AG08396 (cell line): ENCODE data around the gene LPIN3.

Experiments used
- DNase-seq: peaks from one replicate; pipeline ENCODE4 v3.0.0; 2012; ENCODE audit warnings: low spot score, mixed read lengths

LPIN3 gene

DNA sequence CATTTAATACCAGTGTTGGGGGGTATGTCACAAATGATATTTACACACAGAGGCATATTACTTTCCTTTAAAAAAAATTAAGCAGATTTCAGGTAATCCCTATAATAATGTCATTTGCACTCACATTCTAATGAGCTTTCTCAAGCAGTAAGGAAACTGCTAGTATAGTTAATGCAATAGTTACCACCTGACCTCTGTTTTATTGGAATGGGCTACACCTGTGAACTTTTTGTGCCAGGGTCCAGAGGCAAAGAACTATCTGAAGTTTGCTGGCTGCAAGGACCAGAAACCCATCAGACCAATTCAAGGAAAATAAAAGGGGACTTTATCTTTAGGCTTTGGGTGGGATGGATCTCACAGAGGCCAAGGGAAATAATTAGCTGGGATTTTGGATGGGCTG is 20.2 kb upstream of the LPIN3 start:
- no peak for DNase-seq

DNA sequence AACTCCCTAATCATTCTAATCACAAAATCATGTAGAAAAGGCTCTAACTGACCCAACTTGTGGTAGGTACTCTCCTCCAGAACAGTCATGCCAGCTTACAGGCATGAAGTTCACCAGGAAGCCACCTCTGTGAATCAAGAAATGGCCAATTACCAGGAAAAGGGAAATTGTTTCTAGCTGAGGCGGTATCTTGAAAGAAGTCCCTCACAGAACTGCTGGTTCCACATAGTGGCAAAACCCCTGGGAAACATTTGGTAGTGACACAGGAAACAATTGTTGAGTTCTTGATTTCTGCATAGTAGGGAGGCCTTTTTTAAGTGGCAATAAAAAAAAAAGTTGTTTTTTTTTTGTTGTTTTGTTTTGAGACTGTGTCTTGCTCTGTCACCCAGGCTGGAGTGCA is 19.6 kb upstream of the LPIN3 start:
- no peak for DNase-seq

DNA sequence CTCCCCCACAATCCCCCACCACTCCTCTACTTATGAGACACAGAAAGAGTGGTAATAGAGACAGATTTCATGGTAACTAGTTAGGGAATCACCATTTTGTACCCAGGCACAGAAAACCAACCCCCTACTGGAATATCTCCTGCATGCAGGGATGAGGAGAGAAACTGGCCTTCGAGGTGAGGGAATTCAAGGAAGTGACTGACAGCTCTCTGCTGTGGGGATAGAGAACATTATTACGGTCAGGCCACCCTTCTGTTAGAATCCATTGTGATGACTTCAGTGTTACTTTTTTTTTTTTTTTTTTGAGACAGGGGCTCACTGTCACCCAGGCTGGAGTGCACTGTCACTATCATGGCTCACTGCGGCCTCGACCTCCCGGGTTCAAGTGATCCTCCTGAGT is 13.4 kb upstream of the LPIN3 start:
- DNase-seq: no peak

DNA sequence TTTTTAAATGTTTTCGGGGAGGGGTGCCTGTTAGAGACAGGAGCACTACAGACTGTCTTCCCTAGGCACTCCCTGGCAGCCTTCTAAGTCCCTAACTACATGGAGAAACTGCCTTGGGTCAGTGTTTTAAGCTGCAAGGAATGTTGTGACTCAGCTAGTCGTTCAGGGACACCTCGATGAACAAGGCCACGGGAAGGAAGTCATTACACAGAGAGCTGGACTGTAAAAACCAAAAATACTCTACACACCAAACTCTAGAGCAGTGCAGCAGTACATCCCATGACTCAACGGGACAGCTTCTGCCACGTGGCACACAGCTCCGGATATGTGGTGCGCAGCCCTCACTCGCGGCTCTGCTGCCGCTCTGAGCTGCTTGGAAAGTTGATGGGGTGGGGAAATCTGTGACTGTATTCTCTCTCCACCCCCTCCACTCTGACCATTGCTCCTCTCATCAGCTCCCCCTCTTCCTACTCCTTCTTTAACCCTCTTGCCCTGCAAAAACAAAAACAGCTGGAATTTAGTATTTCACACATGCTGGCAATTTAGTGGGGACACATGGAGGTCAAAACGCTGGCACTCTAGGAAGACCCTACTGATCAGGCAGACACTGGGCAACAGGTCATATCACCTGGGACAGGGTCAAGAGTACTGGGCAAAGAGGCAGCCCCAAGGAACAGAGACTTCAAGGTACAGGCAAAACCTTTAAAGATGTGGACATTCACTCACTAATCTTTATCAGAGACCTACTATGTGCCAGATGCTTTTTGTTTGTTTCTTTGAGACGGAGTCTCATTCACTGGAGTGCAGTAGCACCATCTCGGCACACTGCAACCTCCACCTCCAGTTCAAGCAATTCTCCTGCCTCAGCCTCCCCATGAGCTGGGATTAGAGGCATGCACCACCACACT is 10.9 kb upstream of the LPIN3 start:
- DNase-seq: peak; percentile 89

DNA sequence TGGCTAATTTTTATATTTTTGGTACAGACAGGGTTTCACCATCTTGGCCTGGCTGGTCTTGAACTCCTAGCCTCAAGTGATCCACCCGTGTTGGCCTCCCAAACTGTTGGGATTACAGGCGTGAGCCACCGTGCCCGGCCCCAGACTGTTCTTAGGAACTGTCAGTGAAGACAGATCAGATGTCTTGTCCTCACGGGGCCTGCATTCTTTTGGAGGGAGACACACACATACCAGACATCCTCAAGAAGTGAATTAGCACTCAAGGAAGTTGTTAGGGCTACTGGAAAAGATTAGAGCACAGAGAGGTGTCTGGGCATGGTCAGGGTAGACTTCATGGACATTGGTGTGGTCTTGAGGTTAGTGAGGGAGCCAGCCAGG is 10.3 kb upstream of the LPIN3 start:
- no peak for DNase-seq

DNA sequence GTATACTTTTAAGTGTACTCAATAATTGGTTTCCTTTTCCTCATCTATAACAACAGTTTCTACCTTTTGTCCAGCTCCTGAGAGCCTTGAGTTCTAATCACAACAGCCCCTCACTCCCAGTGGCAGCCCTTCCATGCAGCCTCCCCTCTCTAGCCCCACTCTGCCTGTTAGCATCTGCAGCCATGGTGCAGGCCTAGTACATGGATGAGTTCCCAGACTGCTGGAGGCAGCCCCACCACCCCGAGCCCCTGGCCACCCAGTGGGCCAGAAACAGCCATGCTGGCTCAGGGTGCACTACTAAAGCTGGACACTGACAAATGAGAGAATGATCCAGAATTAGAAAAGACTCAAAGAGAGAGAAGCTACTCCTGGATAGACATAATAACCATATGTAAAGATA is 9.7 kb upstream of the LPIN3 start:
- DNase-seq: no peak

DNA sequence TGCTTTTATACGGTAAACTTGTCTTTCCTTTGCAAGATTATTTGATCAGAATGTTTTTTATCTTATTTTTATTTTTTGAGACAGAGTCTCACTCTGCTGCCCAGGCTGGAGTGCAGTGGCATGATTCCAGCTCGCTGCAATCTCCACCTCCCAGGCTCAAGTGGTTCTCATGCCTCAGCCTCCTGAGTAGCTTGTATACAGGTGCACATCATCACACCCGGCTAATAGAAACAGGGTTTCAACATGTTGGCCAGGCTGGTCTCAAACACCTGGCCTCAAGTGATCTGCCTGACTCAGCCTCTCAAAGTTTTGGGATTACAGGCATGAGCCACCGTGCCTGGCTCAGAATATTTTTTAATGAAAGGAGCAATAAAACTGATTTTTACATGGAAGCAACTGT is 8.9 kb upstream of the LPIN3 start:
- no peak for DNase-seq

DNA sequence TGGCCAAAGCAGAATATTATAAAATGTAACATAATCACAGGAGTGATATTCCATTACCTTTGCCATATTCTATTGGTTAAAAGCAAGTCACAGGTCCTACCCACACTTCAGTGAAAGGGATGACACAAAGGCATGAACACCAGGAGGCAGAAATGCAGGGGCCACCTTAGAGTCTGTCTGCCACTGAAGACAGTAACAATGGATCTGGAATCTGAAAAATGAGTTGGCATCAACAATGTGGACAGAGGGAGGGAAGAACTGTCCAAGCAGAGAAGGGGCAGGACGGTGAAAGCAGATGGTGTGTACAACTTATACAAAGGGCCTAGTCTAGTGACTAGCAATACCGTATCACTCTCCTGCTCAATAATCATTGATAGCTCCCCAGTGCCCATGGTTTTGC is 6.6 kb upstream of the LPIN3 start:
- no peak for DNase-seq

DNA sequence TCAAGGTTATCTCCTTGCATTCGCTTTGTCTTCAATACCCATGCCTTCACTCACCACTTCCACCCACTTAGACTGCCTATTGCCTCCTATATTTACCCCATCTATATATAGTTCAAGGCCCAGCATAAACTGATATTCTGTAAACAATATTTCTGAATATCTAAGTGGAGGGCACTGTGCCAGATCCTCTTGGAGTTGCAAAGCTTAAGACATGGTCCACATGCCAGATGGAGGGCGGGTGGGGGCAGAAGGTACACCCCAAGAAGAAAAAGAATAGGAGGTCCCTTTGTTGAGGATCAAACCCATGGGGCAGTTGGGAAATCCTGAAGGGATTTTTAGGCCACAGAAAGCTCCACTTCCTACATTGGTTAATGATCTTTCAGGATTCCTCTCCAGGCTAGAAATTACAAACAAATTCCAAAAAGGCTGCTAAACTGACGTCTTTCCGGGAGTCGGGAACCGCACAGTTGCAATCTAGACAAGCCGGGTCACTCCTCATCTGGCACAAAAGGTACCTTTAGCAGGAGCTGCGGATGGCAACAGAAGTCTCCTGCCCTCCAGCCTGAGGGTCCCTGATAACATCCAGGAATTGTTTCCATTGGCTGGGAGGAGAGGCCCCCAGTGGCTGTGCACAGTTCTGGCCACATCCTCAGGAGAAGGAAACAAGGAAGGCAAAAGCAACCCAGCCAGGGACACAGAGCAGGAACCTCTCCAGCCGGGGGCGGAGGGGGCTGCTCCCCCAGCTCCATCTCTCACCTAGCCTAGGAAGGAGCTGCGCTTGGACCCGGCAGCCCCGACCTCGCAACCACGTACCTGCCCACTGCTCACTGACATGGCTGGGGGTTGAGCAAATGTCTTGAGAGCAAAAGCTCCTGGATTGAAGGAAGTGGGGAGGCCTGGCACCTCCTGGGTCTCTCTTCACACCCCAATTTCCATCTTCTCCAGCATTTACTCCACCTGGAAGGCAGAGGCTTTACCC is 5.9 kb upstream of the LPIN3 start:
- peak; percentile 53 for DNase-seq

DNA sequence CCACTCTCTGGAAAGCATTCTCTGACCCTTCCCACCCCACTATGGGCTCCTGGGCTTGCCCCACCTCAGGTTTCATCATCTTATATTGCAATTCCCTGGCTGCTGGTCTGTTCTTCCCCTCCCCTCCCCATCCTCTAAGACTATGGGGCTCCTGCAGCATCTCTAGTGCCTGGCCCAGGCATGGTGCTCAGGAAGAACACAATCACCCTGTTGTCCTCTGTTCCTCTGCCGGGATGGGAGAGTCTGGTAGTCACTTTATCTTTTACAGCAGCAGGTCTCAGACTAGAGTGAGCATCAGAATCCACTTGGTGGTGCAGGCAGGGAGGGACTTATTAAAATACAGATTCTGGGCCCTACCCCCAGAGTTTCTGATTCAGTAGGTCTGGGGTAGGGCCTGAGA is 5.0 kb upstream of the LPIN3 start:
- no peak for DNase-seq

DNA sequence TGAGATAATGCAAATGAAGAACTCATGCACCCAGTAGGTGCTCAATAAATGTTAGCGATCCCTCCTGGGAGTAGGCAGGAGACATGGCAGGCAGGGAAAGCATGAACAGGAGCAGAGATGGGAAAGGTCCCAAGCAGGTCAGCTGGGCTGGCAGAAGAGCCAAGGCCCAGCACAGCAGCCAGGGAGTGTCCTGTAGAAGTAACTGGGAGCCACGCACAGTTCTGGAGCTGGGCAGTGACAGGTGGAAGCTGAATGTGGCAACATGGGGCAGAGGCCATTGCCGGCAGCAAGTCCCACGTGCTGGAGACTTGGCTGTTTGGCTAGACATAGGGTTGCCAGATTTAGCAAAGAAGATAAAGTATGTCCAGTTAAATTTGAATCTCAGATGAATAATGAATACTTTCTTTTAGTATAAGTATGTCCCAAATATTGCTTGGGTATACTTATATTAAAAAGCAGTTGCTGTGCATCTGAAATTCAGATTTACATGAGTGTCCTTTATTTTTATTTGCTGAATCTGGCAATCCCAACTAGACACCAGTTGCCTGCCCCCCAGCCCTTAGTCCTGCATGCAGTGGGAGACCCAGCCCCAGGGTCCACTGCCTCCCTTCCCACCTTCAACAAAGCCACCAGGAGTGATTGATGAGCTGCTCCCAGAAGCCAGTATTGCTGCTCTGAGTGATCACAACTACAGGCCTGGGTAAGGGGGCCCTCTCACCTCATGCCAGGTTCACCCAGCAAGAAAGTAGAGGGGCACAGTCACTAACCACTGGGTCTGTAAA is 3.7 kb upstream of the LPIN3 start:
- no peak for DNase-seq

DNA sequence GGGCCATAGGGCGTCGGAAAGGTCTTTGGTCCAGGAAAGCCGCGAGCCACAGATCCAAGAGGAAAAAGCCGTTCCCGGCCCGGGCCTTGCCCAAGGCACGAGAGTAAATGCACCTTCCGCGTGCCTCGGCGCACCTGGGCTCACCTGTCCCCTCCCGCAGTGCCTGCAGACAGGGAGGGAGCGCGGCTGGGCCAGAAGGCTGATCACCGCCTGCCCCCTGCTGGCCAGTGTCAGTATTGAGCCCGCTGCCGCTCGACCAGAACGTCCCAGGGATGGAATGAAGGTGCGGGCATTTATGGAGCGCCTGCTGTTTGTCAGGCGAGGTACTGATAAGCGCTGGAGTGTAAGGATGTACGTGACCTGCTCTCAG is 679 bp upstream of the LPIN3 start:
- DNase-seq: peak; percentile 82

DNA sequence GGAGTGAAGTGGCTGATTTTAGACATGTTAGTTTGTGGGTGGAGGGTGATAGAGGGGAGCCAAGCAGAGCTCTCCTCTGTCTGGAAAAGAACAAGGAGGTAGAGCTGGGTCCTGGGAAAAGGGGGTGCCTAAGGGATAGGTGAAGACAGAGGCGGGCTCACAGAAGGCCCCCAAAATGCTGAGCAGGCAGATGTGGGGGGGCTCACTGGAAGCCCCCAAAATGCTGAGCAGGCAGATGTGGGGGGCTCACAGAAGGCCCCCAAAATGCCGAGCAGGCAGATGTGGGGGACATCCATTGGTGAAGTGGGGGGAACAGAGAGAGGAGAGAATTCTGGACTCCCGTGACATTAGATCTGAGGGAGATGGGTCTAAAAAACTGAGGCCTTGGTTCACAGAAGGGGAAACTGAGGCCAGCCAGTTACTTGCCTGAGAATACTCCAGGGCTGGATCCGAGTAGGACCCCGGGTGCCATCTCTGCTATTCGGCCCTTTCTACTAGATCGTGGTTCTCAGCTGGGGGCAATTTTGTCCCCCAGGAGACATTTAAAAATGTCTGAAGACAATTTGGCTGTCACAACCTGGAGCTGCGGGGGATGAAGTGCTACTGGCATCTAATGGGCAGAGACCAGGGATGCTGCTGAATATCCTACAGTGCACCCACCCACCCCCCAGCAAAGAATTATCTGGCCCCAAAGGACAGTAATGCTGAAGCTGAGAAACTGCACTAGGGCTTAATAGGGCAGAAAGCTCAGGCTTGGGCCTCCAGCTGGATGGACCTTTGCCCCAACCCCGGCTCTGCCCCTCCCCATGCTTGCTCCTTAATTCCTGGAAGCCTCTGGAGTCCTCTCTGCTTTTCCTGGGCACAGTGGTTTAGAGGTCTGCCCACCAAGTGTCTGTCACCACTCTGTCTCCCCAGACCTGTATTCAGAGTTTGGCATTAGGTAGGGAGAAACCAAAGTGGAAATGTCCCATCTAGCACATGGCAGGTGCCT is 2.1 kb downstream of the LPIN3 start:
- DNase-seq: no peak

DNA sequence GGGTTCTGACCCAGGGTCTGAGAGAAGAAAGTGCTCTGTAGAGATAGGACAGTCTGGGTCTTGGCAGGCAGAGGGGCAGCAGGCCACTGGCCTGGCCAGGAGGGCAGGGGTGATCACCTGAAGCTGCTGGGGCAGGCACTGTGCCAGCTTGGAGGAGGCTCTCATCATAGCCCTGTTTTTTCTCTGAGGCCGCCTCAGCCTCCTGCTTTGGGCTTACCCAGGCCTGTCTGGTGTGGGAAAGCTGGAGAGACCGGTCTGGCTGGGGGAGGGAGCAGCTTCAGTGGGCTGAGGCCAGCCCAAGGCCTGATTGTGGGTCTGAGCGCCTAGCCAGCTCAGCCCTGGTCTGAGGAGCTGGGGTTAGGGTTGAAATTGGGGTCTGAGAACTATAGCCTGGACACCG is 3.9 kb downstream of the LPIN3 start:
- no peak for DNase-seq

DNA sequence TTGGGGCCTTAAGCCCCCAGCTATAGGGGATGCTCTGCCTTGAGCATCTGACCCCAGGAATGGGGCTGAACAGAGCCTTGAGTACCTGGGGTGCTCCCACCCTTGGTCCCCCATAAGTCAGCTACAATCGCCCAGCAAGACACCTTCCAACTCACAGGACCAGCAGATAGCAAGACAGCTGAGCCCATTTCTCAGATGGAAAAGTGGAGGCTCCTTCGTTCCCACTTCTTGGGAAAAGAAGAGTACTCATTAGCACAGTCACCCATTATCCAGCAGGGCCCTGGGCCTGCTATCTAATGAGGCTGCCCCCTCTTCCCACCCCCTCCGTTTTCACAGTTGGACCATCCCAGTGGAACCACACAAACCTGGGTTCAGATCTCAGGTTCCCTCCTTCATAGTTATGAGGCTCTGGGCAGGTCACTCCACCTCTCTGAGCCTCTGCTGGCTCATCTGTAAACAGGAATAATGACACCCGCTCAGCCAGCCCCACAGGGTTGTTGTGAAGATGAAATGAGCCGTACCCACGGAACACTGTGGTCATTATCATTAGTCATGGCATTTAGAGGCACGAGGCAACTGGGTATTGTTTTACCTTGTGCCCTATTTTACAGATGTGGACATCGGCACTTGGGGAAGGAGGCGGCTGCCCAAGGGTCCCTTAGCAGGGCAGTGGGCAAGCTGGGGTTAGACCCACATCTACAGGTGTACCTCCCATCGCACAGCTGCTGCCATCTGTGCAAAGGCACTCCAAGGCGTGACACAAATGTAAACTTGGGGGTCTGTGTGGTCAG is 4.5 kb downstream of the LPIN3 start:
- no peak for DNase-seq

DNA sequence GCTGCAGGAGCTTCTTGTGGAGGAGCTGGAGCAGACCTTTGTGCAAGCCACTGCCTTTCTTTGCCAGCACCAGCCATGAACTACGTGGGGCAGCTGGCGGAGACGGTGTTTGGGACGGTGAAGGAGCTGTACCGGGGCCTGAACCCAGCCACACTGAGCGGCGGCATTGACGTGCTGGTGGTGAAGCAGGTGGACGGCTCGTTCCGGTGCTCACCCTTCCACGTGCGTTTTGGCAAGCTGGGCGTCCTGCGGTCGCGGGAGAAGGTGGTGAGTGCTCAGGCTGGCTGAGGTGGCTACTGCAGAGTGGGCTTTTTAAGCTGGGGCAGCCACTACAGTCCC is 5.1 kb downstream of the LPIN3 start:
- DNase-seq: no peak

DNA sequence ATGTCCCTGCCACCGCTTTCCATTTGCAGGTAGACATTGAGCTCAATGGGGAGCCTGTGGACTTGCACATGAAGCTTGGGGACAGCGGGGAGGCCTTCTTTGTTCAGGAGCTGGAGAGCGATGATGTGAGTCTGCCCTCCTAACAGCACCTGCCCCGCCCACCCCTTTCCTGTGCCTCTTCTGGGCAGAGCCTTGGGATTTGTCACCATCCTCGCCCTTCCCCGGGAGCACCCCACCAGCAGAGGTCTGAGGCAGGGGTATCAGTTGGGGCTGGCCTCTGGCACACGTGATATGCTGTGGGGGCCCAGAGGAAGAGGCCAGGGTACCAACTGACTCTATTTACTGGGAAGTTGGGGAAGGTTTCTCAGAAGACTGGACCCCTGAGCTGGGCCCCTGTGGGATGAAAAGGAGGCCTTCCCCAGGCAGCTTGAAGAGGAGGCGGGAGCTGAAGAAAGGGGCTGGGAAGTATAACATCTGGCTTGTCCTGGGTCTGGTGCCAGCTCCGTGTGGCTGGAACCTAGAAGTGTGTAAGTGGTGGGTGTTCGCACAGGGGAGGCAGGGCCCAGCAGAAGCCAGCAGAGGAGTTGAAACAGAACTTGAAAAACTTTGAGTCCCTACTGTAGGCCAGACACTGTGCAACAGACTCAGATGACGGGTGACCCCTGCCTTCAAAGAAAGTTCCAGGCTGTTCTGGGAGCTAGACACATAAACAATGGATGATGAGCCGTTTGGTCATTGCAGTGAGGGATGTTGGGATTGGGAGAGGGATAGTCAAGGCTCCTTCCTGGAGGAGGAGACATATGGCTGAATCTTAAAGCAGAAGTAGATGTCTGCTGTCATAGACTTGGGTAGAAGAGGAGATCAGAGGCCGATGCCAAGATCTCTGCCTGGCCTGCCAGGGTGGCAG is 7.2 kb downstream of the LPIN3 start:
- no peak for DNase-seq

DNA sequence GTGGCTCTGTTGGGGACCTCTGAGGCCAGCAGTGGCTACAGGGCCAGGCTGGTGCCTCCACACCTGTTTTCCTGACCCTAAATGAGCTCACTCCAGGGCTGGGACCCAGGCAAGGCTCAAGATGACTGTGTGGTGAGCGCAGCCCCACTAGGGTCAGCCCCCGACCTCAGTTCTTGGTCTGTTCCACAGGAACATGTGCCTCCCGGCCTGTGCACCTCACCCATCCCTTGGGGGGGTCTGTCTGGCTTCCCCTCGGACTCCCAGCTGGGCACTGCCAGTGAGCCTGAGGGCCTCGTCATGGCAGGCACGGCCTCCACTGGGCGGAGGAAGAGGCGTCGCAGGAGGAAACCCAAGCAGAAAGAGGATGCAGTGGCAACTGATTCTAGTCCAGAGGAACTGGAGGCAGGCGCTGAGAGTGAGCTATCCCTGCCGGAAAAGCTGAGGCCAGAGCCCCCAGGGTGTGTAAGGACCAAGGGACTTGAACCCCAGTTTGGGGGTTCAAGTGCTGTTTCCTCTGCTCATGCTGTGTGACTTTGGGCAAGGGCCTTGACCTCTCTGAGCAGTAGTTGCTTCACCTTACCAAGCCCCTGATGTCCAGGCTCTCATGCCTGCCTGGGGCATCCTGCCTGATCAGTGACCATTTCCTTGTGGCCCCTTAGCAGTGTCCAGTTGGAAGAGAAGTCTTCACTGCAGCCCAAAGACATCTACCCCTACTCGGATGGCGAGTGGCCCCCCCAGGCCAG is 8.0 kb downstream of the LPIN3 start:
- no peak for DNase-seq

DNA sequence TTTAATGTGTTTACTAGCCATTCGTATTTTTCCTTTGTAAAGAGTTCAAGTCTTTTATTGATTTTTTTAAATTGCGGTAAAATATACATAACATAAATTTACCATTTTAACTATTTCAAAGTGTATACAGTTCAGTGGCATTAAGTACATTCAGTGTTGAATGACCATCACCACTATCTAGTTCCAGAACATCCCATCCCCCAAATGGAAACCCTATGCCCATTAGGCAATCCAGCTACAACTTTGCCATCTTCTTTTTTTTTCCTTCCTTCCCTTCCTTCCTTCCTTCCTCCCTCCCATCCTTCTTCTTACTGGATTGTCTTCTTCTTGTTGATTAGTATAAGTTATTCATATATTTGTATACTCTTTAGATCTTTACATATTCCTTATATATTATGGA is 8.6 kb downstream of the LPIN3 start:
- DNase-seq: no peak
